Small intestine (tissue), 7 donors: ENCODE results near the gene ARHGAP22. TPM values are rescaled to one million over a fixed set of nuclear protein-coding genes. Genes with fewer than 3 reads are reported as not detected.

Source experiments
- DNase-seq, 2 donors: peaks; one replicate each; pipeline versions ENCODE4 v3.0.0 to v3.0.0-alpha.2; 2013
- FAIRE-seq: peaks from 2 replicates; lab custom pipeline; 2012; peaks lifted over from hg19 to GRCh38; lab: Jason Lieb, UNC
- H3K27ac ChIP-seq, 3 donors: one replicate each; pipeline ENCODE4 v1.5.1; 2013; ENCODE audit warnings: low read length in 2 of 3, mild to moderate bottlenecking in 2 of 3, control low read depth in 1 of 3, inconsistent platforms in 1 of 3, low read depth in 1 of 3, moderate library complexity in 1 of 3
- H3K27me3 ChIP-seq, 3 donors: one replicate each; pipeline ENCODE4 v1.6.1; 2013; ENCODE audit warnings: low read length in 3 of 3, inconsistent platforms in 1 of 3; ENCODE audit not compliant: control insufficient read depth in 3 of 3, insufficient read depth in 3 of 3
- H3K36me3 ChIP-seq, 3 donors: one replicate each; pipeline ENCODE4 v1.6.1; 2013; ENCODE audit warnings: low read length in 3 of 3, inconsistent platforms in 1 of 3, low read depth in 1 of 3, mild to moderate bottlenecking in 1 of 3, moderate library complexity in 1 of 3; ENCODE audit not compliant: control insufficient read depth in 3 of 3, insufficient read depth in 2 of 3
- H3K4me1 ChIP-seq, 3 donors: one replicate each; pipeline ENCODE4 v1.6.1; 2013; ENCODE audit warnings: low read length in 2 of 3, inconsistent platforms in 1 of 3, low read depth in 1 of 3, mild to moderate bottlenecking in 1 of 3, moderate library complexity in 1 of 3; ENCODE audit not compliant: control insufficient read depth in 3 of 3, insufficient read depth in 2 of 3
- H3K4me3 ChIP-seq, 3 donors: one replicate each; pipeline ENCODE4 v1.5.1; 2013; ENCODE audit warnings: low read length in 3 of 3, control low read depth in 1 of 3, inconsistent platforms in 1 of 3, low read depth in 1 of 3, mild to moderate bottlenecking in 1 of 3, moderate library complexity in 1 of 3
- H3K9me3 ChIP-seq, 2 donors: one replicate each; pipeline ENCODE4 v1.6.1; 2013; ENCODE audit warnings: low read depth in 1 of 2, low read length in 1 of 2; ENCODE audit not compliant: control insufficient read depth in 2 of 2, insufficient read depth in 1 of 2
- WGBS, 3 donors: extraction: QIAGEN DNeasy Blood & Tissue Kit; methylation state at CpG; one replicate each; pipeline ENCODE4 v1.1.7; 2013; 5-methylcytosine and 5-hydroxymethylcytosine counted together
- polyA plus RNA-seq, 4 donors: library from polyadenylated mRNA; stranded (reverse) in 3 of 4; unstranded in 1 of 4; fragments of 200-250 nt in 3 of 4; fragments of 120-200 nt in 1 of 4; gene quantifications; one replicate each; pipeline versions ENCODE4 v1.2.1 to v1.2.3, GENCODE V29; 2013
- donor health status: healthy with polysubstance abuse.
- donor health status: control.
- donor health status: control.
- donor health status: Bipolar disorder and iron deficiency.
- donor health status: healthy.

The ARHGAP22 gene
- polyA plus RNA-seq, 4 donors = 0.54 to 1.4 (median 1.3) TPM; not detected in 1

DNA sequence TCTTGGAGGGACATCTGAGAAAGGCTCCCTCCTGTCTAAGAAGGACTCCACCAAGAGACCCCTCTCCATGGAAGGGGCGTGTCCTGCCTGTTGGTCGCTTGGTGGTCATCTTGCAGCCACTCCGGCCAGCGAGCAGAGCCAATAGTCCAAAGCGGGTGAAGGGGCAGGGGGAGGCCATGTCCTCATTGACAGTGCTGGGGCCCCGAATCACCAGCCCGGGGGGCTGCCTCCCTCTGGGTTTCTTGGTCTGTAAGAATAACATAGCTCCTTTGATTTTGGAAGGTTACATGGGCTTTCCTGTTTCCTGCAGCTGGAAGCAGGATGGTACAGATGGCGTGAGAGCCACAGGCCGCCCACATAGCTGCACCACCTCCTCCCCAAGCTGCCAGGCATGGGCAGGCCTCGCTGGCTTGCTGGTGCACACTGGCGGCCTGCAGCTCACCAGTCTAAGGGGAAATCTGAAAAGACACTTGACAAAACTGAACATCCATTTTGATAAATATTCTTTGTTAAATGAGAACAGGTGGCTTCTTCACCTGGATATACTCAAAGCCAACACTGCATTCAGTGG lies 105.8 kb downstream of the ARHGAP22 start:
- Histone ChIP-seq H3K27me3 (no peaks in the 10 kb centered on the region), H3K4me1 (no peaks in the 10 kb centered on the region), H3K4me3 (no peak overlapping the region), H3K27ac (no peak overlapping the region), H3K9me3 (no peaks in the 10 kb centered on the region), H3K36me3 (no peaks in the 10 kb centered on the region)
- DNase-seq = no peak
- no peak for FAIRE-seq
- WGBS, 3 donors = 84 to 91% (median 89%) methylated on average over 11 of the region's 11 CpGs

DNA sequence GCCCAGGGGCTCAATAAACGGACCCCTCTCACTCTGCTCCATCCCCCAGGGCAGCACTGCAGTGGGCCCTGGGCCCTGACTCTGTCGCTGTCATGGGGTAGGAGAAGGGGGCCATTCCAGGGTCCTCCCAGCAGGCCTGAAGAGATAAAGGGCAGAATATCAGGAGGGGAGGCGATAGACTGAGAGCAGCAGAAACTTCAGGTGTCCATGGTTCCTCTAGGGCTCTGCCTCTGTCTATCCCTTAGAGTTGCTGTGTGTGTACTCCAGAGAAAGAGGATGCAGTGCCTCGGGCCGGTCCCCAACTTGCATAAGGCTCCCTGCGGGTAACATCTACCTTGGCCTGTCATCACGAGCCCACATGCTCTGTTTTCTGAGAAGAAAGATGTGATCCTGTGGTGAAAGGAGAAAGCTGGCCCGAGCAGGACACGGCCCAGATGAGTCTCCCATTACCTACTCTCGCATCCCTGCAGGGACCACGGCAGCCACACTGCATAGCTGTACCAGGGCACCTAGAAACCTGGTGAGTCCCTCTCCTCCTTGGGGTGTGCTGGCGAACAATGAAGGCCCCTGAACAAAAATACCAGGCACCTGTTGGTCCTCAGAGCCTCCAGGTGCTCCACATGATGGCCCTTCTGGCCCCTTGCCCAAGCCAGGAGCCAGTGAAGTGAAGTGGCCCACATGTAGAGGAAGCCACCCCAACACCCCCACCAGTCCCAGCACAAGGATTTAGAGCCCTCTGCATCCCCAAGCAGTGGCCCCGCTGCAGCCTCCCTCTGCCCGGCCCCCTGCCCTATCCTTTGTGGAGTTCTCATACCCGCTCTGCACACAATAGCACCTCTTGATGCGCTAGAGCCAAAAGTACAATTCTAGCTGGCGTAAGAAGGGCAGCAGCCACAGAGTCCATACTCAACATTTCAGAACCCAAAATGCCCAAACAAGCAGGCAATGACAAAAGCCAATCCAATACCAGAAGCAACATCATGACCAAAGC lies 106.8 kb downstream of the ARHGAP22 start:
- Histone ChIP-seq H3K27me3 (no peaks in the 10 kb centered on the region), H3K4me3 (no peak overlapping the region), H3K4me1 (no peaks in the 10 kb centered on the region), H3K27ac (no peak overlapping the region), H3K36me3 (no peaks in the 10 kb centered on the region), H3K9me3 (no peaks in the 10 kb centered on the region)
- WGBS, 3 donors = 83 to 86% (median 85%) methylated on average over 17 of the region's 17 CpGs
- no peak for DNase-seq
- no peak for FAIRE-seq

DNA sequence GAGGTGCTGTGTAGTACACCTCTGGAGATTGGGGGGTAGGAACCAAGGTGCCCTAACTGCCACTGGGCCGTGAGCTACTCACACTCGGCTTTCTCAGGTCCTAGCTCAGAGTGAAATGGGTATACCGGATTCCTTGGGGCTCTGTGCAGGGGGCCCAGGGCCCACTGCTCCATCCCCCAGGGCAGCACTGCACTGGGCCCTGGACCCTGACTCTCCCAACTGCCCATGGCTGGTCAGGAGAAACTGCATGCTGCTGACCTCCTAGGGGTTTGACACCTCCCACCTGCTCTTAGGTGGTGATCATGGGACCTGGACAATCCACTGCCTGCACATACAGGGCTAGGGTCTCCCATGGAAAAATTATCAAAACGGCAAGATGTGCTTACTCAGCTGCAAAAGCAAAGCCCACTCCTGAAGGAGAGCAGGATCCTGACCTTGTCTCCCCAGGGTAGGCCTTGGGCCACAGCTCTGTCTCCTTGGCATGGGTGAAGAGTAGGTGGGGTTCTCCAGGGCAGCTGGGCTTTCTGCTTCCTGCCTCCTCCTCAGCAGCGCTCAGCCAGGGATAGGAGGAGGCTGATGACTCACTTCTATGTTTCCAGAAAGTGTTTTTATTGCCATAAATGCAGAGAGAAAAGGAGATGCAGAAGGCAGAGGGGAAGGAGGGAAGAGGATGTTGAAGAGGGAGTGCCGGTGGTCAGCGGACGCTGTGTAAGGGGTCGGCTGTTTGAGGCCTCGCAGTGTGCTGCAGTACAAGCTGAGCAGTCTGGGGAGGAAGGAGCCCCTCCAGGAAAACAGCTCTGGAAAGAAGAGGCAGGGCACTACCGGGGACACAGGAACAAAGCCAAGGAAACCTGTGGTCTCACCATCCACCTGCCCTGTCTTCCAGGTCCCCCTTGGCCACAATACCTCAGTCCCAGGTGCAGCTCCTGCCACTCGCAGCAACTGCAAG lies 107.8 kb downstream of the ARHGAP22 start:
- no peak for DNase-seq
- no peak for FAIRE-seq

DNA sequence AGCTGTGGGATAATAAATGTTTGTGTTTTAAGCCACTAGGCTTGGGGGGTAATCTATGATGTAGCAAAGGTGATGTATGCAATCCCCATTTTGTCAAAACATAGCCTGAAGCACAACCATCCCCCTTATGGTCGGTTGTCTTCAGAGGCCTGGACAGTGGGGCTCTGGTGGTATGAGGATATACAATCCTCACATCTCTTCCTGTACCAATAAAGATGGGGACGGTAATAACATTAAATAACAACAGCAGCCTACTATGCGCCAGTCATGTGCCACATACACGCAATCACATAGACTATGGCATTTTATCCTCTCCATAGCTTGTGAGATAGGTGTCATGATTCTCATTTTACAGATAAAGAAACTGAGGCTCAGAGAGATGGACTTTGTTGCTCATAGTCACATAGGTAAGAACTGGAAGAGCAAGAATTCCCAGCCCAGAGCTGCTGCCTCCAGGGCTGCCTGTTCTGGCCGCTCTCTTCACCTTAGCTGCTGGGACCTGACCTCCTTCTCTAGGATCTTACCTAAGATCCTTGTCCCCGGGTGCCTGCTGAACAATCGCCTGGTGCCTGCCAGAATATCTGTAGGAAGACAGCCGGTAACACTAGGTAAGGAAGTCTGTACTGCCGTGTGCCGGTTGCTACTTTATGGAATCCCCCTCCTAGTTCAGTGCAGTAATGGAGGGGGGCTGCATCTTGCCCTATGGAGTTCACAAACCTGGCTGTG lies 108.6 kb downstream of the ARHGAP22 start:
- Histone ChIP-seq H3K36me3 (no peaks in the 10 kb centered on the region), H3K4me1 (no peaks in the 10 kb centered on the region), H3K9me3 (no peaks in the 10 kb centered on the region), H3K4me3 (no peak overlapping the region), H3K27ac (no peak overlapping the region), H3K27me3 (no peaks in the 10 kb centered on the region)
- 82 to 90% (median 85%) methylated on average over 10 of the region's 10 CpGs for WGBS, 3 donors
- no peak for FAIRE-seq
- no peak for DNase-seq

More for the DNA sequence above, 107.8 kb downstream of the ARHGAP22 start:
- H3K27ac ChIP-seq = no peak overlapping the region
- H3K4me3 ChIP-seq = no peak overlapping the region
- WGBS, 3 donors = 57 to 71% (median 58%) methylated on average over 12 of the region's 12 CpGs
- no peaks in the 10 kb centered on the region for H3K27me3 ChIP-seq
- H3K36me3 ChIP-seq = no peaks in the 10 kb centered on the region
- H3K4me1 ChIP-seq = no peaks in the 10 kb centered on the region
- no peaks in the 10 kb centered on the region for H3K9me3 ChIP-seq

DNA sequence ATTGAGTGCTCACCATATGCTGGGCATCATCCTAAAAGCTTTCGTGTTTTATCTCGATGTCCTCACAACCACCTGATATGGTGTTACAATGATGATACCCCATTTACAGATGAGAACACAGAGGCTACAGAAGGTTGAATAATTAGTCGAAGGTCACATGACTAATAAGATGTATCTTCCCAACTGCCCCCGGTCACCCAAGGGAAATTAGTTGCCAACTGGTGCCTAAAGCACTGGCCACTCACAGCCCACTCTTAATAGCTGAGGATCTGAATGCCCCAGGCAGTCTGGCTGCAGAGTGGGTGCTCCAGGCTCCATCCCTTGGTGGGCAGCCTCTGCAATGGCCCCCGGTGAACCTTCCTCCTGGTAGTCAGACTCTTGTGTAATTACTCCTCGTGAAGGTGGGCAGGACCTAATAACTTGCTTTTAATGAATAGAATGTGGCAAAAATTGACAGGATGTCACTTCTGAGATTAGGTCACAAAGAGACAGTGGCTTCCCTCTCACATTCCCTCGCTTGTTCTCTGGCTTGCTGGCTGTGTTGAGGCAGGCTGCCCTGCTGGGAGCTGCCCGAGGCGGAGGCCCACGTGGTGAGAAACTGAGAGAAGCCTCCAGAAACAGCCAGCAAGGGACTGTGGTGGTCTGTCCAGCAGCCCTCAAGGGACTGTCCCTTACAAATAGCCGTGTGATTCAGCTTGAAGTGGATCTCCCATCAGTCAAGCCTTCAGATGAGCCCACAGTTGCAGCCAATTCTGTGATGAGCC lies 109.4 kb downstream of the ARHGAP22 start:
- WGBS, 3 donors = 72 to 86% (median 79%) methylated on average over 11 of the region's 11 CpGs
- H3K36me3 ChIP-seq = no peaks in the 10 kb centered on the region
- FAIRE-seq = no peak
- DNase-seq = no peak
- H3K27me3 ChIP-seq = no peaks in the 10 kb centered on the region
- H3K9me3 ChIP-seq = no peaks in the 10 kb centered on the region
- H3K27ac ChIP-seq = no peak overlapping the region
- H3K4me3 ChIP-seq = no peak overlapping the region
- no peaks in the 10 kb centered on the region for H3K4me1 ChIP-seq

DNA sequence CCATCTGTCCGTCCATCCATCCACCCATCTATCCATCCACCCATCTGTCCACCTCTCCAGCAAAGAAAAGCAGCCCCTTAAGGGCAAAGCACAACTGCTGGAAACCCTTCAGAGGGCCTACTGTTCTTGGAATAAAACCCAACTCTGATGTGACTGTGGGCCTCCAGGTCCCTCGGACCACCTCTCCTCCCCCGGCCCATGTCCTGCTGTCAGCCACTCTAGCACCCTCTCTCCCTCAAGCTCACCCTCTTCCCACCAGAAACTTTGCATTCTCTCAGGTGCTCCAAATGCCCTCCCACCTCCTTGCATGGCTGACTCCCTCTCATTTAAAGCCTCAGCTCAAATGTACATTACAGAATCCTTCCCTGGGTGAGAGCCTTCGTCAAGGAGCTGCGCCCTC lies 110.3 kb downstream of the ARHGAP22 start:
- H3K9me3 ChIP-seq = no peaks in the 10 kb centered on the region
- H3K4me3 ChIP-seq = no peak overlapping the region
- no peaks in the 10 kb centered on the region for H3K27me3 ChIP-seq
- no peaks in the 10 kb centered on the region for H3K36me3 ChIP-seq
- DNase-seq (no peak), FAIRE-seq (no peak)
- H3K27ac ChIP-seq = no peak overlapping the region
- 80 to 84% (median 80%) methylated on average over 5 of the region's 5 CpGs for WGBS, 3 donors
- no peaks in the 10 kb centered on the region for H3K4me1 ChIP-seq

DNA sequence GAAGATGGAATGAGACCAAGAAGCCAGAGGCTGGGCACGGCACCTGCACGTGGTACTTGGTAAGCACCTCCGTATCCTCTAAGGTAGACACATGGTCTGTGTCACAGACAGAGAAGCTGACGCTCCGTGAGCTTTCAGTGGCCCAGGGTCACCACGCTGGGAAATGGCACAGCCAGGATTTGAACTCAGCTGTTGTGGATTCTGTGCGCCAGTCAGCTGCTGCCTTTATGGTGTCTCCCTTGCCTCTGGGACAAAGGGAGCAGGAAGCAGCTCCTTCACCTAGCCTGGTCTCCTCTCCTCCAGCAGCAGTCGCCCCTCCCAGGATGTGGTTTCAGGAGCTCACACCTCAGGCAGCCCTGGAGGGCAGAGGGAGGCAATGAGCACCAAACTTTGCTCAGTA lies 110.8 kb downstream of the ARHGAP22 start:
- DNase-seq (no peak), FAIRE-seq (no peak)
- no peaks in the 10 kb centered on the region for H3K36me3 ChIP-seq
- no peak overlapping the region for H3K4me3 ChIP-seq
- H3K27ac ChIP-seq = no peak overlapping the region
- H3K27me3 ChIP-seq = no peaks in the 10 kb centered on the region
- 70 to 80% (median 77%) methylated on average over 8 of the region's 8 CpGs for WGBS, 3 donors
- H3K4me1 ChIP-seq = no peaks in the 10 kb centered on the region
- H3K9me3 ChIP-seq = no peaks in the 10 kb centered on the region
